Measurements from ENCODE around the gene FANCI. TPM values are rescaled to one million over a fixed set of nuclear protein-coding genes. Genes with fewer than 3 reads are reported as not detected.
A peak's percentile ranks its signal among the peaks of the same experiment; 100 is the strongest.

Gene FANCI
- total and polyA plus RNA-seq, 2 of the 13 experiments (the other 11 are each of a cell fraction or from before 2014, with no cell fraction given): 15.7 to 68.8 TPM

- TF ChIP-seq ZNF598 (CRISPR knock-in tag; IDR thresholded peaks at IDR 0.05; ENCODE audit: borderline replicate concordance): no peak; the same call in 1 of the 2 replicates
- TF ChIP-seq ZNF780A (CRISPR knock-in tag; IDR thresholded peaks at IDR 0.05): 0 out of 2 replicates have a peak, but pooled peaks have one; percentile 29
- TF ChIP-seq XRCC5 (optimal IDR thresholded peaks at IDR 0.05; ENCODE audit: low read length): no peak
- TF ChIP-seq, protein P1, sequence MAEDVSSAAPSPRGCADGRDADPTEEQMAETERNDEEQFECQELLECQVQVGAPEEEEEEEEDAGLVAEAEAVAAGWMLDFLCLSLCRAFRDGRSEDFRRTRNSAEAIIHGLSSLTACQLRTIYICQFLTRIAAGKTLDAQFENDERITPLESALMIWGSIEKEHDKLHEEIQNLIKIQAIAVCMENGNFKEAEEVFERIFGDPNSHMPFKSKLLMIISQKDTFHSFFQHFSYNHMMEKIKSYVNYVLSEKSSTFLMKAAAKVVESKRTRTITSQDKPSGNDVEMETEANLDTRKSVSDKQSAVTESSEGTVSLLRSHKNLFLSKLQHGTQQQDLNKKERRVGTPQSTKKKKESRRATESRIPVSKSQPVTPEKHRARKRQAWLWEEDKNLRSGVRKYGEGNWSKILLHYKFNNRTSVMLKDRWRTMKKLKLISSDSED (CRISPR knock-in tag; IDR thresholded peaks at IDR 0.05): no peak
- TF ChIP-seq, protein P2, sequence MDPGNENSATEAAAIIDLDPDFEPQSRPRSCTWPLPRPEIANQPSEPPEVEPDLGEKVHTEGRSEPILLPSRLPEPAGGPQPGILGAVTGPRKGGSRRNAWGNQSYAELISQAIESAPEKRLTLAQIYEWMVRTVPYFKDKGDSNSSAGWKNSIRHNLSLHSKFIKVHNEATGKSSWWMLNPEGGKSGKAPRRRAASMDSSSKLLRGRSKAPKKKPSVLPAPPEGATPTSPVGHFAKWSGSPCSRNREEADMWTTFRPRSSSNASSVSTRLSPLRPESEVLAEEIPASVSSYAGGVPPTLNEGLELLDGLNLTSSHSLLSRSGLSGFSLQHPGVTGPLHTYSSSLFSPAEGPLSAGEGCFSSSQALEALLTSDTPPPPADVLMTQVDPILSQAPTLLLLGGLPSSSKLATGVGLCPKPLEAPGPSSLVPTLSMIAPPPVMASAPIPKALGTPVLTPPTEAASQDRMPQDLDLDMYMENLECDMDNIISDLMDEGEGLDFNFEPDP (CRISPR knock-in tag; conservative IDR thresholded peaks at IDR 0.05): no peak
- no peak for TF ChIP-seq ZNF510 (CRISPR knock-in tag; IDR thresholded peaks at IDR 0.05; ENCODE audit: low read depth)
- peak; percentile 3; the same call in 1 of the 2 replicates for TF ChIP-seq TAF1 (CRISPR knock-in tag; IDR thresholded peaks at IDR 0.05)
- no peak for TF ChIP-seq KDM5B (CRISPR knock-in tag; IDR thresholded peaks at IDR 0.05; ENCODE audit: borderline replicate concordance)
- no peak for TF ChIP-seq ZNF329 (CRISPR knock-in tag; IDR thresholded peaks at IDR 0.05; ENCODE audit: low read depth)
- TF ChIP-seq ZNF101 (CRISPR knock-in tag; IDR thresholded peaks at IDR 0.05; ENCODE audit: borderline replicate concordance, low read depth): no peak
- TF ChIP-seq, protein P3, sequence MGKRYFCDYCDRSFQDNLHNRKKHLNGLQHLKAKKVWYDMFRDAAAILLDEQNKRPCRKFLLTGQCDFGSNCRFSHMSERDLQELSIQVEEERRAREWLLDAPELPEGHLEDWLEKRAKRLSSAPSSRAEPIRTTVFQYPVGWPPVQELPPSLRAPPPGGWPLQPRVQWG (CRISPR knock-in tag; IDR thresholded peaks at IDR 0.05; ENCODE audit: borderline replicate concordance, low read depth): no peak
- TF ChIP-seq MEF2D (CRISPR knock-in tag; IDR thresholded peaks at IDR 0.05): no peak
- TF ChIP-seq MAFF (IDR thresholded peaks at IDR 0.05; ENCODE audit: low read depth, low read length): no peak
- no peak for TF ChIP-seq NBN (conservative IDR thresholded peaks at IDR 0.05)
- TF ChIP-seq, protein P4, sequence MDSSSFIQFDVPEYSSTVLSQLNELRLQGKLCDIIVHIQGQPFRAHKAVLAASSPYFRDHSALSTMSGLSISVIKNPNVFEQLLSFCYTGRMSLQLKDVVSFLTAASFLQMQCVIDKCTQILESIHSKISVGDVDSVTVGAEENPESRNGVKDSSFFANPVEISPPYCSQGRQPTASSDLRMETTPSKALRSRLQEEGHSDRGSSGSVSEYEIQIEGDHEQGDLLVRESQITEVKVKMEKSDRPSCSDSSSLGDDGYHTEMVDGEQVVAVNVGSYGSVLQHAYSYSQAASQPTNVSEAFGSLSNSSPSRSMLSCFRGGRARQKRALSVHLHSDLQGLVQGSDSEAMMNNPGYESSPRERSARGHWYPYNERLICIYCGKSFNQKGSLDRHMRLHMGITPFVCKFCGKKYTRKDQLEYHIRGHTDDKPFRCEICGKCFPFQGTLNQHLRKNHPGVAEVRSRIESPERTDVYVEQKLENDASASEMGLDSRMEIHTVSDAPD (CRISPR knock-in tag; IDR thresholded peaks at IDR 0.05): no peak
- no peak for TF ChIP-seq ZNF614 (CRISPR knock-in tag; IDR thresholded peaks at IDR 0.05; ENCODE audit: borderline replicate concordance)
- no peak for TF ChIP-seq GTF3A (CRISPR knock-in tag; conservative IDR thresholded peaks at IDR 0.05)
- no peak for TF ChIP-seq AGO2 (optimal IDR thresholded peaks at IDR 0.05; ENCODE audit: low read depth, low read length)
- TF ChIP-seq ZNF652 (CRISPR knock-in tag; IDR thresholded peaks at IDR 0.05; ENCODE audit: borderline replicate concordance, low read depth): no peak
- TF ChIP-seq CEBPG (CRISPR knock-in tag; IDR thresholded peaks at IDR 0.05): peak; percentile 51
- 0 out of 2 replicates have a peak, but pooled peaks have one; percentile 12 for TF ChIP-seq SOX13 (IDR thresholded peaks at IDR 0.05)
- TF ChIP-seq SOX13 (CRISPR knock-in tag; conservative IDR thresholded peaks at IDR 0.05 in 1 of 2, IDR thresholded peaks at IDR 0.05 in 1 of 2): no peak
- TF ChIP-seq, protein P5, sequence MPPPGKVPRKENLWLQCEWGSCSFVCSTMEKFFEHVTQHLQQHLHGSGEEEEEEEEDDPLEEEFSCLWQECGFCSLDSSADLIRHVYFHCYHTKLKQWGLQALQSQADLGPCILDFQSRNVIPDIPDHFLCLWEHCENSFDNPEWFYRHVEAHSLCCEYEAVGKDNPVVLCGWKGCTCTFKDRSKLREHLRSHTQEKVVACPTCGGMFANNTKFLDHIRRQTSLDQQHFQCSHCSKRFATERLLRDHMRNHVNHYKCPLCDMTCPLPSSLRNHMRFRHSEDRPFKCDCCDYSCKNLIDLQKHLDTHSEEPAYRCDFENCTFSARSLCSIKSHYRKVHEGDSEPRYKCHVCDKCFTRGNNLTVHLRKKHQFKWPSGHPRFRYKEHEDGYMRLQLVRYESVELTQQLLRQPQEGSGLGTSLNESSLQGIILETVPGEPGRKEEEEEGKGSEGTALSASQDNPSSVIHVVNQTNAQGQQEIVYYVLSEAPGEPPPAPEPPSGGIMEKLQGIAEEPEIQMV (CRISPR knock-in tag; IDR thresholded peaks at IDR 0.05; ENCODE audit: low read depth): 0 out of 2 replicates have a peak, but pooled peaks have one; percentile 7
- no peak for TF ChIP-seq SIN3B (IDR thresholded peaks at IDR 0.05; ENCODE audit: low read length)
- no peak for TF ChIP-seq ZNF850 (CRISPR knock-in tag; conservative IDR thresholded peaks at IDR 0.05)
- TF ChIP-seq NCOA2 (CRISPR knock-in tag; IDR thresholded peaks at IDR 0.05): 0 out of 2 replicates have a peak, but pooled peaks have one; percentile 5
Measured at GRCh38 chr15:89243046-89243690, 611 bp upstream of the FANCI start (continued).

Measured in HepG2 (cell line).